A549 (cell line): Measurements from ENCODE around the gene RPA4.

Experiments
- CHD2 ChIP-seq: fragments of 150-350 bp; IDR thresholded peaks from 2 replicates; pipeline ENCODE4 v1.6.1; 2014; ENCODE audit warnings: low read length; ENCODE audit not compliant: partially characterized antibody
- CHD4 ChIP-seq: fragments of 200-600 bp; sonication (generic); IDR thresholded peaks from 2 replicates; pipeline ENCODE4 v1.6.1; 2016; ENCODE audit warnings: antibody characterized with exemption, mild to moderate bottlenecking, borderline replicate concordance
- CTCF ChIP-seq: fragments of >200 bp; sonication (Bioruptor Twin); formaldehyde crosslinking; IDR thresholded peaks from 3 replicates; pipeline ENCODE4 v1.5.1; 2016
- FOSL2 ChIP-seq, 2 experiments: fragments of 450-650 bp in 1 of 2; fragments of >200 bp in 1 of 2; sonication (Bioruptor Twin) in 1 of 2; formaldehyde crosslinking; IDR thresholded peaks; 2 replicates each; pipeline versions ENCODE4 v1.5.0 to v1.6.1; 2016 to 2020; ENCODE audit warnings: mild to moderate bottlenecking in 1 of 2, moderate library complexity in 1 of 2
- KDM5A ChIP-seq: fragments of 200-600 bp; sonication (generic); IDR thresholded peaks from 2 replicates; pipeline ENCODE4 v1.6.1; 2016; ENCODE audit warnings: antibody characterized with exemption, mild to moderate bottlenecking
- POLR2A ChIP-seq: IDR thresholded peaks from 2 replicates; pipeline ENCODE4 v1.6.1; 2012; ENCODE audit warnings: mild to moderate bottlenecking, low read length
- RAD21 ChIP-seq, 2 experiments: fragments of >200 bp in 1 of 2; sonication (Bioruptor Twin) in 1 of 2; formaldehyde crosslinking in 1 of 2; IDR thresholded peaks in 1 of 2; conservative IDR thresholded peaks in 1 of 2; 2 replicates in 1 of 2; 3 replicates in 1 of 2; pipeline ENCODE4 v1.6.1; 2012 to 2018; ENCODE audit warnings: inconsistent platforms in 1 of 2

- TF ChIP-seq CHD2 (no peak), CTCF (no peak), POLR2A (no peak), FOSL2 (IDR thresholded peaks at IDR 0.05) (no peak), FOSL2 (CRISPR knock-in tag; IDR thresholded peaks at IDR 0.05) (no peak), CHD4 (no peak), RAD21 (conservative IDR thresholded peaks at IDR 0.05 in 1 of 2, IDR thresholded peaks at IDR 0.05 in 1 of 2) (no peak), KDM5A (no peak)
Observed at GRCh38 chrX:96861661-96862060, 22.0 kb upstream of the RPA4 start.
